Duodenal mucosa (tissue), 2 donors: ENCODE measurements around the gene WIPF3.

Experiments
- H3K27ac ChIP-seq: one replicate; pipeline ENCODE4 v1.7.0; 2013; ENCODE audit warnings: low read depth, low read length
- H3K27me3 ChIP-seq, 2 donors: one replicate each; pipeline ENCODE4 v1.7.0; 2013; ENCODE audit warnings: low read length in 2 of 2, control low read depth in 1 of 2; ENCODE audit not compliant: insufficient read depth in 2 of 2, control insufficient read depth in 1 of 2
- H3K36me3 ChIP-seq, 2 donors: one replicate each; pipeline ENCODE4 v1.7.0; 2013; ENCODE audit warnings: low read length in 2 of 2, control low read depth in 1 of 2; ENCODE audit not compliant: insufficient read depth in 2 of 2, control insufficient read depth in 1 of 2
- H3K4me1 ChIP-seq, 2 donors: one replicate each; pipeline ENCODE4 v1.7.0; 2013; ENCODE audit warnings: low read length in 2 of 2, control low read depth in 1 of 2; ENCODE audit not compliant: insufficient read depth in 2 of 2, control insufficient read depth in 1 of 2
- H3K4me3 ChIP-seq, 2 donors: one replicate each; pipeline ENCODE4 v1.7.0; 2013; ENCODE audit warnings: low read length in 2 of 2, low read depth in 1 of 2
- H3K9ac ChIP-seq, 2 donors: one replicate each; pipeline ENCODE4 v1.7.0; 2013; ENCODE audit warnings: low read length in 2 of 2, low read depth in 1 of 2
- H3K9me3 ChIP-seq, 2 donors: one replicate each; pipeline ENCODE4 v1.7.0; 2013; ENCODE audit warnings: low read length in 2 of 2, control low read depth in 1 of 2; ENCODE audit not compliant: control insufficient read depth in 1 of 2

The WIPF3 gene

DNA sequence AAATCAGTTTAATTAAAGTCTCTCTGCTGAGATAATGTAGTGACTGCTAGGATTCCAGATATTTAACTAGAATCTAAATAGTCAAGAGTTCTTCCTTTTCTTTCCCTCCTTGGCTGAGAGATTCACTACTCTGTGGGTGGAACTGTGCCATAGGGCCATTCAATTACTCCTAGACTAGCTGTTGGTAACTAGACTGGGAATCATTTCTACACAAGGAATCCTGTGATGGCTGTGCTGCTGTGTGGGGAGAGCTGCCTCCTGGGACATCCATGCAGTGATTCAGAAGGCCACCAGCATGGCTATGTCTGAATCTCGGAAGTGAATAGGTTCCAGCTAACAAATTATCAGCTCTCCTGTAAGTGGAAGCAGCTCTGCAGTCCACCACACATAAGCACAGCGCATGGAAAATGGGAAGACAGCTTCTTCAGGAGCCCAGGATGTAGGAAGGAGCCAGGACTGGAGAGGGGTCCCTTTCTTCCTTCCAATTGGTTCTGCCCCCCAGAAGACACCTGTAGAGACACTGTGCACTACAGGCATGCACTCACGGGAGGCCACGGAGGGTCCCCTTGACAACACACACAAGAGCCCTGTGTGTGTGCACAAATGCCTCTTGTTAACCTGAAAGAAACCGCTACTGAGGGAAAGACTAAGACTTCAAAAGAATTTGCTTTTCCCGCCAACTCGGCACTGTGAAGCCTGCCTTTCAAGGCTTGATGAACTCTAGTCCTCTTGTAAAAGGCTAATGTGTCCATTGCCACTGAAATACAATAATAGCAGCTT, 116.8 kb downstream of the WIPF3 start:
- Histone ChIP-seq H3K27ac (no peak overlapping the region), H3K36me3 (peaks cover 0 to 15% of the 10 kb centered on the region in 2 donors), H3K27me3 (no peaks in the 10 kb centered on the region), H3K9me3 (no peaks in the 10 kb centered on the region), H3K4me3 (no peak overlapping the region), H3K4me1 (no peaks in the 10 kb centered on the region), H3K9ac (no peak overlapping the region)

GRCh38 chr7:29924006-29924405, 117.7 kb downstream of the WIPF3 start:
- Histone ChIP-seq H3K4me3 (no peak overlapping the region), H3K27ac (no peak overlapping the region), H3K27me3 (no peaks in the 10 kb centered on the region), H3K36me3 (peaks cover 0 to 15% of the 10 kb centered on the region in 2 donors), H3K9ac (no peak overlapping the region), H3K9me3 (no peaks in the 10 kb centered on the region), H3K4me1 (no peaks in the 10 kb centered on the region)

- H3K27ac ChIP-seq = no peak overlapping the region
- H3K36me3 ChIP-seq = peaks cover 0 to 15% of the 10 kb centered on the region in 2 donors
- no peak overlapping the region for H3K4me3 ChIP-seq
- H3K9ac ChIP-seq = no peak overlapping the region
- H3K4me1 ChIP-seq = no peaks in the 10 kb centered on the region
- no peaks in the 10 kb centered on the region for H3K9me3 ChIP-seq
- no peaks in the 10 kb centered on the region for H3K27me3 ChIP-seq
These were observed 118.4 kb downstream of the WIPF3 start for GRCh38 chr7:29924684-29925083.

DNA sequence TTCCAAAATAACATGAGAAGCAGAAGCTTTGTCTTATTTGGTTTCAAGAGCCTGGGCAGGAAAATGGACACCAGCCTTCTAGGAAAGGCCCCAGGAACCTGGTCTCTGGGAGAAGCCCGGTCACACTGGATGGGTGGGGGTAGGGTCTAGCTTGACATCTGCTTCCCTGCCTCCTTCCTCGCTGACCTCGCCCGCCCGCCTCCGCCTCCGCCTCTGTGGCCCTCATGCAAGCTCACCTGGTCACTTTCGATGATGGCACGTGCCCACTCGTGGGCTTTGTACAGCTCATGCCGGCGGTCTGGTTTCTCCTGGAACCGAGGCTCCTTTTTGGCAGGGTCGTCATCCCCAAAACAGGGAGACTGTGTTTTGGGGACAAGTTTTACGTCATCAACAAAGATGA, 119.9 kb downstream of the WIPF3 start:
- H3K9me3 ChIP-seq = no peaks in the 10 kb centered on the region
- no peak overlapping the region for H3K4me3 ChIP-seq
- peaks cover 0 to 17% of the 10 kb centered on the region in 2 donors for H3K36me3 ChIP-seq

GRCh38 chr7:29926741-29927140, 120.4 kb downstream of the WIPF3 start:
- Histone ChIP-seq H3K27me3 (no peaks in the 10 kb centered on the region), H3K4me3 (no peak overlapping the region), H3K27ac (no peak overlapping the region), H3K4me1 (no peaks in the 10 kb centered on the region), H3K9me3 (no peaks in the 10 kb centered on the region), H3K36me3 (peaks cover 0 to 17% of the 10 kb centered on the region in 2 donors), H3K9ac (no peak overlapping the region)

More for the DNA sequence above, 119.9 kb downstream of the WIPF3 start:
- no peaks in the 10 kb centered on the region for H3K27me3 ChIP-seq
- H3K4me1 ChIP-seq = no peaks in the 10 kb centered on the region
- no peak overlapping the region for H3K9ac ChIP-seq
- H3K27ac ChIP-seq = no peak overlapping the region

DNA sequence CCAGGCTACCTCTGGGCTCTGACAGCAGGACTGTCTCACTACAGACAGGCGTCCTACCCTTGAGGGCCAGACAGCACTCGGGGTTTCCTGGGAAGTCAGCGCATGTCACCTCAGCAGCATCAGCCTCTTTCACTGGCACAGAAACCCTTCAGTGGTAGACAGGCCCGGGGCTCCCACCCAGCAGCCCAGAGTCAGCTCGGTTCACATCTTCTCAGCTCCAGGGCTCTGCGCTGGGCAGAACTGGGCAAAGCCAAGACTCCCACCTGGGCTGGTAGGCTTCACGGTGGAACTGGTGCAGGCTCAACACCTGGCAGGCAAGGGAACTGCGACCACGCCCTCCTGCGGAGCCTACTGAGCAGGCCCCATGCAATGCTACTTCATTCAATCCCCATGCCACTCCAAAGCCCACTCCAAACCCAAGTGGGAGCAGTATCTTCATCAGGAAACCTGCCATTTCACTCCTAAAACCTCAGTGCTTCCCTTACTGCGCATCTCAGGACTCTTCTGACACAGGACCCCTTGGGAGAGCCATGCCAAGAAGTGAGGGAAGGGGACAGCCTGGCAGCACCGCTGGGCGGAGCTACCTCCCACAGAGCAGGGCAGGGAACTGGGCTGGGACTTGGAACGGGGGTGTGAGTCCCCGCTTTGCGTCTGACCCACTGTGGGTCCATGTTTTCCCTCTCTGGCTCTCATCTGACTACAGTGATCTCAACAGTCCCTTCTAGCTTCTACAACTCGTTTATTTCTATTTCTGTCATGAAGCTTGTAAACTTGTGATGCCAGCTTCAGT, 122.9 kb downstream of the WIPF3 start:
- no peak overlapping the region for H3K4me3 ChIP-seq
- no peaks in the 10 kb centered on the region for H3K4me1 ChIP-seq
- H3K9ac ChIP-seq = no peak overlapping the region
- H3K36me3 ChIP-seq = peaks cover 3 to 5% of the 10 kb centered on the region in 2 donors
- H3K27ac ChIP-seq = no peak overlapping the region
- no peaks in the 10 kb centered on the region for H3K9me3 ChIP-seq
- H3K27me3 ChIP-seq = no peaks in the 10 kb centered on the region

GRCh38 chr7:29935111-29935510, 128.8 kb downstream of the WIPF3 start:
- Histone ChIP-seq H3K4me1 (no peaks in the 10 kb centered on the region), H3K4me3 (no peak overlapping the region), H3K27me3 (no peaks in the 10 kb centered on the region), H3K9ac (no peak overlapping the region), H3K27ac (no peak overlapping the region), H3K9me3 (no peaks in the 10 kb centered on the region), H3K36me3 (peaks cover 9 to 12% of the 10 kb centered on the region in 2 donors)

GRCh38 chr7:29937132-29937531, 130.8 kb downstream of the WIPF3 start:
- H3K27me3 ChIP-seq = no peaks in the 10 kb centered on the region
- H3K4me1 ChIP-seq = no peaks in the 10 kb centered on the region
- H3K9ac ChIP-seq = no peak overlapping the region
- peaks cover 9 to 10% of the 10 kb centered on the region in 2 donors for H3K36me3 ChIP-seq
- no peak overlapping the region for H3K4me3 ChIP-seq
- H3K27ac ChIP-seq = no peak overlapping the region
- no peaks in the 10 kb centered on the region for H3K9me3 ChIP-seq

GRCh38 chr7:29940199-29940598, 133.9 kb downstream of the WIPF3 start:
- no peak overlapping the region for H3K9ac ChIP-seq
- no peaks in the 10 kb centered on the region for H3K27me3 ChIP-seq
- peaks cover 6 to 25% of the 10 kb centered on the region in 2 donors for H3K36me3 ChIP-seq
- H3K4me3 ChIP-seq = no peak overlapping the region
- H3K4me1 ChIP-seq = no peaks in the 10 kb centered on the region
- no peaks in the 10 kb centered on the region for H3K9me3 ChIP-seq
- H3K27ac ChIP-seq = no peak overlapping the region

GRCh38 chr7:29945259-29945809, 139.0 kb downstream of the WIPF3 start:
- Histone ChIP-seq H3K4me3 (no peak overlapping the region), H3K36me3 (peaks cover 0 to 25% of the 10 kb centered on the region in 2 donors), H3K27me3 (no peaks in the 10 kb centered on the region), H3K9ac (no peak overlapping the region), H3K4me1 (no peaks in the 10 kb centered on the region), H3K27ac (no peak overlapping the region), H3K9me3 (no peaks in the 10 kb centered on the region)
